HepG2 (cell line): ENCODE data around the gene SLC44A4. TPM values are rescaled to one million over a fixed set of nuclear protein-coding genes. Genes with fewer than 3 reads are reported as not detected.

Source experiments
- ARNTL ChIP-seq: sonication (generic); formaldehyde crosslinking; IDR thresholded peaks from 2 replicates; pipeline ENCODE4 v1.4.0; 2020; ENCODE audit warnings: mild to moderate bottlenecking, missing genetic modification reagents
- CREB3 ChIP-seq: sonication (generic); formaldehyde crosslinking; IDR thresholded peaks from 2 replicates; pipeline ENCODE4 v1.5.0; 2020; ENCODE audit warnings: missing genetic modification reagents
- E2F1 ChIP-seq: sonication (generic); formaldehyde crosslinking; IDR thresholded peaks from 2 replicates; pipeline ENCODE4 v1.5.0; 2020; ENCODE audit warnings: missing genetic modification reagents
- IKZF1 ChIP-seq: fragments of 450-650 bp; IDR thresholded peaks from 2 replicates; pipeline ENCODE4 v1.7.1; 2016
- MXD1 ChIP-seq: sonication (generic); formaldehyde crosslinking; IDR thresholded peaks from 2 replicates; pipeline ENCODE4 v1.4.0; 2020; ENCODE audit warnings: mild to moderate bottlenecking, missing genetic modification reagents
- NAIF1 ChIP-seq: sonication (generic); formaldehyde crosslinking; IDR thresholded peaks from 2 replicates; pipeline ENCODE4 v1.5.0; 2020; ENCODE audit warnings: mild to moderate bottlenecking, missing genetic modification reagents, borderline replicate concordance
- SALL2 ChIP-seq: sonication (generic); formaldehyde crosslinking; IDR thresholded peaks from 2 replicates; pipeline ENCODE4 v1.8.1; 2023; ENCODE audit warnings: mild to moderate bottlenecking, missing genetic modification reagents, inconsistent platforms
- SRF ChIP-seq: IDR thresholded peaks from 2 replicates; pipeline ENCODE4 v1.6.1; 2011; ENCODE audit warnings: mild to moderate bottlenecking, low read depth, low read length, moderate library complexity
- TARDBP ChIP-seq: sonication (generic); formaldehyde crosslinking; IDR thresholded peaks from 2 replicates; pipeline ENCODE4 v1.8.0; 2022; ENCODE audit warnings: mild to moderate bottlenecking, missing genetic modification reagents
- TBL1XR1 ChIP-seq: fragments of 150-350 bp; IDR thresholded peaks from 2 replicates; pipeline ENCODE4 v1.6.1; 2014; ENCODE audit warnings: borderline replicate concordance, low read length; ENCODE audit not compliant: partially characterized antibody
- THAP11 ChIP-seq: IDR thresholded peaks from 2 replicates; pipeline ENCODE4 v1.6.1; 2016; ENCODE audit warnings: missing biosample characterization, missing genetic modification reagents
- ZFP62 ChIP-seq: sonication (generic); formaldehyde crosslinking; IDR thresholded peaks from 2 replicates; pipeline ENCODE4 v1.4.0; 2020; ENCODE audit warnings: missing genetic modification reagents
- ZNF264 ChIP-seq: sonication (generic); formaldehyde crosslinking; IDR thresholded peaks from 2 replicates; pipeline ENCODE4 v1.4.0; 2020; ENCODE audit warnings: missing genetic modification reagents
- ZNF326 ChIP-seq: sonication (generic); formaldehyde crosslinking; IDR thresholded peaks from 2 replicates; pipeline ENCODE4 v1.4.0; 2020; ENCODE audit warnings: missing genetic modification reagents, borderline replicate concordance
- ZNF383 ChIP-seq: sonication (generic); formaldehyde crosslinking; IDR thresholded peaks from 2 replicates; pipeline ENCODE4 v1.4.0; 2020; ENCODE audit warnings: missing genetic modification reagents, mild to moderate bottlenecking, borderline replicate concordance
- ZNF550 ChIP-seq: sonication (generic); formaldehyde crosslinking; IDR thresholded peaks from 2 replicates; pipeline ENCODE4 v1.4.0; 2020; ENCODE audit warnings: mild to moderate bottlenecking, missing genetic modification reagents, borderline replicate concordance
- ZNF564 ChIP-seq: sonication (generic); formaldehyde crosslinking; IDR thresholded peaks from 2 replicates; pipeline ENCODE4 v1.8.1; 2023; ENCODE audit warnings: mild to moderate bottlenecking, missing genetic modification reagents
- ZNF883 ChIP-seq: sonication (generic); formaldehyde crosslinking; IDR thresholded peaks from 2 replicates; pipeline ENCODE4 v1.5.1; 2020; ENCODE audit warnings: mild to moderate bottlenecking, missing genetic modification reagents; ENCODE audit errors: not compliant biosample characterization
- polyA plus RNA-seq, 8 experiments: library from polyadenylated mRNA; depleted of rRNA in 3 of 8; stranded (reverse) in 7 of 8; unstranded in 1 of 8; fragments of >200 nt; fragmentation: Illumina TruSeq in 4 of 8; extraction: Trizol in 4 of 8; gene quantifications; 2 replicates each; pipeline versions ENCODE4 v1.2.1 to v1.2.3, GENCODE V29; 2011 to 2016; ENCODE audit warnings: low read depth in 4 of 8, missing spikeins in 1 of 8, mixed read lengths in 1 of 8; ENCODE audit not compliant: insufficient read depth in 1 of 8
- total RNA-seq, 5 experiments: library from RNA; depleted of rRNA; stranded (reverse); fragments of >200 nt; fragmentation: Illumina TruSeq; extraction: Trizol; gene quantifications; 2 replicates each; pipeline ENCODE4 v1.2.3, GENCODE V29; 2016; ENCODE audit warnings: low read depth in 1 of 5
- TF ChIP-seq, protein P1 (sequence below): sonication (generic); formaldehyde crosslinking; IDR thresholded peaks from 2 replicates; pipeline ENCODE4 v1.8.0; 2022; ENCODE audit warnings: mild to moderate bottlenecking, missing genetic modification reagents; ENCODE audit not compliant: insufficient replicate concordance
- TF ChIP-seq, protein P2 (sequence below): sonication (generic); formaldehyde crosslinking; IDR thresholded peaks from 2 replicates; pipeline ENCODE4 v1.4.0; 2020; ENCODE audit warnings: missing genetic modification reagents
- TF ChIP-seq, protein P3 (sequence below): fragments of 450-650 bp; IDR thresholded peaks from 2 replicates; pipeline ENCODE4 v1.6.1; 2017; ENCODE audit warnings: mild to moderate bottlenecking

SLC44A4 gene
- total and polyA plus RNA-seq, 2 of the 13 experiments (the other 11 are each of a cell fraction or from before 2014, with no cell fraction given), result 3.5 to 5.9 TPM

GRCh38 chr6:31827286-31828079 is 51.3 kb downstream of the SLC44A4 start, which contains the start of gene HSPA1B (continued):
- TF ChIP-seq TARDBP (0 out of 2 replicates have a peak, but pooled peaks have one; percentile 14), CREB3 (CRISPR knock-in tag) (no peak), THAP11 (peak; percentile 61), ZFP62 (no peak), SALL2 (CRISPR knock-in tag) (no peak), MXD1 (peak; percentile 82; the same call in 1 of the 2 replicates), TBL1XR1 (peak; percentile 72), ZNF383 (no peak), ZNF326 (CRISPR knock-in tag) (no peak), SRF (peak; percentile 54), NAIF1 (CRISPR knock-in tag) (peak; percentile 63; the same call in 1 of the 2 replicates), ARNTL (no peak), IKZF1 (no peak), ZNF564 (0 out of 2 replicates have a peak, but pooled peaks have one; percentile 46), ZNF883 (CRISPR knock-in tag) (peak; percentile 73), ZNF550 (CRISPR knock-in tag) (no peak), E2F1 (peak; percentile 73), ZNF264 (CRISPR knock-in tag) (peak; percentile 75; the same call in 1 of the 2 replicates)
- TF ChIP-seq, protein P1, sequence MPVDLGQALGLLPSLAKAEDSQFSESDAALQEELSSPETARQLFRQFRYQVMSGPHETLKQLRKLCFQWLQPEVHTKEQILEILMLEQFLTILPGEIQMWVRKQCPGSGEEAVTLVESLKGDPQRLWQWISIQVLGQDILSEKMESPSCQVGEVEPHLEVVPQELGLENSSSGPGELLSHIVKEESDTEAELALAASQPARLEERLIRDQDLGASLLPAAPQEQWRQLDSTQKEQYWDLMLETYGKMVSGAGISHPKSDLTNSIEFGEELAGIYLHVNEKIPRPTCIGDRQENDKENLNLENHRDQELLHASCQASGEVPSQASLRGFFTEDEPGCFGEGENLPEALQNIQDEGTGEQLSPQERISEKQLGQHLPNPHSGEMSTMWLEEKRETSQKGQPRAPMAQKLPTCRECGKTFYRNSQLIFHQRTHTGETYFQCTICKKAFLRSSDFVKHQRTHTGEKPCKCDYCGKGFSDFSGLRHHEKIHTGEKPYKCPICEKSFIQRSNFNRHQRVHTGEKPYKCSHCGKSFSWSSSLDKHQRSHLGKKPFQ (CRISPR knock-in tag), result peak; percentile 64
- TF ChIP-seq, protein P2, sequence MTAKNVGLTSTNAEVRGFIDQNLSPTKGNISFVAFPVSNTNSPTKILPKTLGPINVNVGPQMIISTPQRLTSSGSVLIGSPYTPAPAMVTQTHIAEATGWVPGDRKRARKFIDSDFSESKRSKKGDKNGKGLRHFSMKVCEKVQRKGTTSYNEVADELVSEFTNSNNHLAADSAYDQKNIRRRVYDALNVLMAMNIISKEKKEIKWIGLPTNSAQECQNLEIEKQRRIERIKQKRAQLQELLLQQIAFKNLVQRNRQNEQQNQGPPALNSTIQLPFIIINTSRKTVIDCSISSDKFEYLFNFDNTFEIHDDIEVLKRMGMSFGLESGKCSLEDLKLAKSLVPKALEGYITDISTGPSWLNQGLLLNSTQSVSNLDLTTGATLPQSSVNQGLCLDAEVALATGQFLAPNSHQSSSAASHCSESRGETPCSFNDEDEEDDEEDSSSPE (CRISPR knock-in tag), result peak; percentile 75
- TF ChIP-seq, protein P3, sequence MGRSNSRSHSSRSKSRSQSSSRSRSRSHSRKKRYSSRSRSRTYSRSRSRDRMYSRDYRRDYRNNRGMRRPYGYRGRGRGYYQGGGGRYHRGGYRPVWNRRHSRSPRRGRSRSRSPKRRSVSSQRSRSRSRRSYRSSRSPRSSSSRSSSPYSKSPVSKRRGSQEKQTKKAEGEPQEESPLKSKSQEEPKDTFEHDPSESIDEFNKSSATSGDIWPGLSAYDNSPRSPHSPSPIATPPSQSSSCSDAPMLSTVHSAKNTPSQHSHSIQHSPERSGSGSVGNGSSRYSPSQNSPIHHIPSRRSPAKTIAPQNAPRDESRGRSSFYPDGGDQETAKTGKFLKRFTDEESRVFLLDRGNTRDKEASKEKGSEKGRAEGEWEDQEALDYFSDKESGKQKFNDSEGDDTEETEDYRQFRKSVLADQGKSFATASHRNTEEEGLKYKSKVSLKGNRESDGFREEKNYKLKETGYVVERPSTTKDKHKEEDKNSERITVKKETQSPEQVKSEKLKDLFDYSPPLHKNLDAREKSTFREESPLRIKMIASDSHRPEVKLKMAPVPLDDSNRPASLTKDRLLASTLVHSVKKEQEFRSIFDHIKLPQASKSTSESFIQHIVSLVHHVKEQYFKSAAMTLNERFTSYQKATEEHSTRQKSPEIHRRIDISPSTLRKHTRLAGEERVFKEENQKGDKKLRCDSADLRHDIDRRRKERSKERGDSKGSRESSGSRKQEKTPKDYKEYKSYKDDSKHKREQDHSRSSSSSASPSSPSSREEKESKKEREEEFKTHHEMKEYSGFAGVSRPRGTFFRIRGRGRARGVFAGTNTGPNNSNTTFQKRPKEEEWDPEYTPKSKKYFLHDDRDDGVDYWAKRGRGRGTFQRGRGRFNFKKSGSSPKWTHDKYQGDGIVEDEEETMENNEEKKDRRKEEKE, result no peak
